D721Med (cell line): ENCODE results near the gene MTCH1.

Experiments used
- DNase-seq: peaks from one replicate; pipeline ENCODE4 v3.0.0; 2011; ENCODE audit warnings: low spot score; ENCODE audit not compliant: insufficient read length
- FAIRE-seq: peaks from 2 replicates; lab custom pipeline; 2011; peaks lifted over from hg19 to GRCh38; lab: Jason Lieb, UNC
- CTCF ChIP-seq: IDR thresholded peaks from 2 replicates; pipeline ENCODE4 v1.5.1; 2012; ENCODE audit warnings: mild to moderate bottlenecking, control low read depth; ENCODE audit not compliant: insufficient read depth; ENCODE audit errors: missing control alignments

The MTCH1 gene

GRCh38 chr6:36925809-36926208 is 60.2 kb downstream of the MTCH1 start:
- no peak for TF ChIP-seq CTCF
- FAIRE-seq: no peak

GRCh38 chr6:36924778-36925374 is 61.1 kb downstream of the MTCH1 start:
- TF ChIP-seq CTCF: no peak
- DNase-seq (no peak), FAIRE-seq (no peak)

More at GRCh38 chr6:36925809-36926208, 60.2 kb downstream of the MTCH1 start:
- no peak for DNase-seq

- no peak for FAIRE-seq
- TF ChIP-seq CTCF: no peak
- DNase-seq: no peak
Measured at GRCh38 chr6:36924131-36924530, 61.9 kb downstream of the MTCH1 start.

- FAIRE-seq: no peak
- no peak for TF ChIP-seq CTCF
- no peak for DNase-seq
Measured at GRCh38 chr6:36920546-36920945, 65.5 kb downstream of the MTCH1 start.

GRCh38 chr6:36920049-36920448 is 65.9 kb downstream of the MTCH1 start:
- no peak for FAIRE-seq
- no peak for DNase-seq
- TF ChIP-seq CTCF: no peak
